GM12878 (cell line): Measurements from ENCODE around the gene GLB1L2. TPM values are rescaled to one million over a fixed set of nuclear protein-coding genes. Genes with fewer than 3 reads are reported as not detected.

Experiments
- ATAC-seq: fragments of 200-7000 bp; cut with Tn5 transposase; 3 replicates; pipeline ENCODE4 v1.9.1; 2020; ENCODE audit warnings: mild to moderate bottlenecking, moderate library complexity
- BruUV-seq: library from RNA; stranded (reverse); fragments of 400-500 nt; replicated peaks from 2 replicates; lab custom pipeline; 2021; lab: Mats Ljungman, UMichigan
- CTCF ChIA-PET: fragments of 300-600 bp; sonication (Branson Sonifier 250); formaldehyde crosslinking; extraction: SDS; loops from one replicate; lab custom pipeline; 2021; ENCODE audit warnings: inconsistent platforms; lab: Yijun Ruan, JAX
- POLR2A ChIA-PET: fragments of 350-600 bp; formaldehyde crosslinking; extraction: SDS; loops from one replicate; lab custom pipeline; 2021; ENCODE audit warnings: inconsistent platforms; lab: Charles Lee
- RAD21 ChIA-PET: fragments of 300-600 bp; sonication (Branson Sonifier 250); formaldehyde crosslinking; loops from one replicate; lab custom pipeline; 2023; ENCODE audit warnings: antibody characterized with exemption; ENCODE audit not compliant: unreplicated experiment; lab: Charles Lee
- SMC1A ChIA-PET: fragments of 300-600 bp; sonication (Branson Sonifier 250); formaldehyde crosslinking; loops from one replicate; lab custom pipeline; 2023; ENCODE audit not compliant: unreplicated experiment, uncharacterized antibody; lab: Charles Lee
- DNase-seq: peaks from one replicate; pipeline ENCODE4 v3.0.0-alpha.2; 2011; ENCODE audit warnings: low read depth, low spot score
- FAIRE-seq: peaks from 3 replicates; lab custom pipeline; 2011; peaks lifted over from hg19 to GRCh38; lab: Jason Lieb, UNC
- H2AFZ ChIP-seq: 2 replicates; pipeline ENCODE4 v1.6.0; 2011; ENCODE audit warnings: low read depth, low read length, control low read depth; ENCODE audit not compliant: control insufficient read depth
- H3K27ac ChIP-seq: 2 replicates; pipeline ENCODE4 v1.5.1; 2011; ENCODE audit warnings: control low read depth; ENCODE audit not compliant: control insufficient read depth, insufficient read depth
- H3K27me3 ChIP-seq, 2 experiments: replicated peaks in 1 of 2; 2 replicates each; pipeline versions ENCODE4 v1.6.0 to v1.6.1; 2011; ENCODE audit warnings: low read length in 1 of 2; ENCODE audit not compliant: control insufficient read depth in 2 of 2, insufficient read depth in 2 of 2
- H3K36me3 ChIP-seq, 2 experiments: 2 replicates each; pipeline ENCODE4 v1.5.1; 2011; ENCODE audit warnings: low read length in 1 of 2; ENCODE audit not compliant: control insufficient read depth in 2 of 2, insufficient read depth in 2 of 2
- H3K4me1 ChIP-seq: 2 replicates; pipeline ENCODE4 v1.6.1; 2011; ENCODE audit warnings: mild to moderate bottlenecking, low read length, moderate library complexity, mixed read lengths; ENCODE audit not compliant: control insufficient read depth, insufficient read depth
- H3K4me2 ChIP-seq: 2 replicates; pipeline ENCODE4 v1.6.0; 2011; ENCODE audit warnings: control low read depth; ENCODE audit not compliant: control insufficient read depth, insufficient read depth
- H3K4me3 ChIP-seq: fragments of 200-600 bp; sonication (generic); 2 replicates; pipeline ENCODE4 v1.5.1; 2016
- H3K79me2 ChIP-seq: 2 replicates; pipeline ENCODE4 v1.6.0; 2011; ENCODE audit warnings: low read length; ENCODE audit not compliant: control insufficient read depth, insufficient read depth
- H3K9ac ChIP-seq: 2 replicates; pipeline ENCODE4 v1.8.0; 2011; ENCODE audit warnings: low read length, control low read depth, mixed read lengths; ENCODE audit not compliant: control insufficient read depth, insufficient read depth
- H3K9me3 ChIP-seq: replicated peaks from 3 replicates; pipeline ENCODE4 v1.5.1; 2011; ENCODE audit warnings: mild to moderate bottlenecking, low read length; ENCODE audit not compliant: control insufficient read depth, insufficient read depth
- H4K20me1 ChIP-seq: 2 replicates; pipeline ENCODE4 v1.6.0; 2011; ENCODE audit not compliant: control insufficient read depth, insufficient read depth
- PML ChIP-seq: IDR thresholded peaks from 2 replicates; pipeline ENCODE4 v1.6.1; 2012; ENCODE audit warnings: low read length, inconsistent platforms
- RELA ChIP-seq: fragments of 450-650 bp; IDR thresholded peaks from 2 replicates; pipeline ENCODE4 v1.8.0; 2014; ENCODE audit warnings: borderline replicate concordance; ENCODE audit not compliant: partially characterized antibody
- WGBS: methylation state at CpG from one replicate; pipeline ENCODE4 v1.1.6; 2016; ENCODE audit warnings: low lambda C conversion rate; ENCODE audit not compliant: insufficient replicate concordance, insufficient coverage; ENCODE audit errors: missing lambda C conversion rate; 5-methylcytosine and 5-hydroxymethylcytosine counted together
- in situ Hi-C: fragments of 300-500 bp; cut with MboI; formaldehyde crosslinking; loops from 9 replicates; pipeline ENCODE4 v1.14.3; 2018; ENCODE audit warnings: mixed read lengths
- intact Hi-C: fragments of 100-400 bp; cut with micrococcal nuclease; formaldehyde crosslinking; loops from one replicate; pipeline ENCODE4 v1.14.2; 2022; ENCODE audit not compliant: unreplicated experiment
- polyA plus RNA-seq, 11 experiments: library from polyadenylated mRNA; depleted of rRNA in 4 of 11; unstranded in 6 of 11; stranded (reverse) in 5 of 11; fragments of >200 nt; fragmentation: Nextera tagmentation in 4 of 11; fragmentation: Illumina TruSeq in 1 of 11; extraction: Ambion mirVana in 4 of 11; extraction: Trizol in 1 of 11; gene quantifications; 1 replicate in 1 of 11; 2 replicates in 10 of 11; pipeline versions ENCODE4 v1.2.1 to v1.2.3, GENCODE V29; 2011 to 2016; ENCODE audit warnings: inconsistent platforms in 2 of 11, missing spikeins in 2 of 11, low read depth in 1 of 11
- total RNA-seq, 4 experiments: library from RNA; depleted of rRNA in 3 of 4; stranded (reverse); fragments of >200 nt in 3 of 4; fragmentation: Illumina TruSeq in 1 of 4; extraction: Trizol in 1 of 4; gene quantifications; 2 replicates each; pipeline versions ENCODE4 v1.2.1 to v1.2.3, GENCODE V29; 2013 to 2021
- TF ChIP-seq, protein P1 (sequence below): IDR thresholded peaks from 2 replicates; pipeline ENCODE4 v1.6.1; 2012; ENCODE audit warnings: improper control_type of control experiment, low read depth, low read length; ENCODE audit not compliant: insufficient replicate concordance

The GLB1L2 gene
- total and polyA plus RNA-seq, 10 of the 15 experiments (the other 5 are each of a cell fraction or from before 2014, with no cell fraction given): 0.04 to 0.85 (median 0.49) TPM

DNA sequence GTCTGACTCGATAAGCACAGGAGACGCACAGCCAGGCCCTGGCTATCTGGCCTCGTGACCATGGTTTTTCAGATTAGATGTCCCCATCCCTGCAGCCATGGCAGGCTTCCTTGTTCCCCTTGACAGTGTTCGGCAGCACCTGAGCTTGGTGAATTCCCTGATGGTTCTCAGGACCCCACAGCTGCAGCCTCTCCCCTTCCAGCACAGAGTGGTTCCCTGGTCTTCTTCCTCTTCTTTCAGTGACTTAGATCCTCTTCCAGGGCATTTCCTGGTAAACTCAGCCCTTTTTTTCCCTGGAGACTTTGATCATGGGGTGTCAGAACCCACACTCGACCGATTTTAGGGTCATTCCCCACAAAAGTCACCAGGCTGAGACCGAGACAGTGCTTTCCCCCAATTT is 41.1 kb upstream of the GLB1L2 start (continued):
- TF ChIP-seq, protein P1, sequence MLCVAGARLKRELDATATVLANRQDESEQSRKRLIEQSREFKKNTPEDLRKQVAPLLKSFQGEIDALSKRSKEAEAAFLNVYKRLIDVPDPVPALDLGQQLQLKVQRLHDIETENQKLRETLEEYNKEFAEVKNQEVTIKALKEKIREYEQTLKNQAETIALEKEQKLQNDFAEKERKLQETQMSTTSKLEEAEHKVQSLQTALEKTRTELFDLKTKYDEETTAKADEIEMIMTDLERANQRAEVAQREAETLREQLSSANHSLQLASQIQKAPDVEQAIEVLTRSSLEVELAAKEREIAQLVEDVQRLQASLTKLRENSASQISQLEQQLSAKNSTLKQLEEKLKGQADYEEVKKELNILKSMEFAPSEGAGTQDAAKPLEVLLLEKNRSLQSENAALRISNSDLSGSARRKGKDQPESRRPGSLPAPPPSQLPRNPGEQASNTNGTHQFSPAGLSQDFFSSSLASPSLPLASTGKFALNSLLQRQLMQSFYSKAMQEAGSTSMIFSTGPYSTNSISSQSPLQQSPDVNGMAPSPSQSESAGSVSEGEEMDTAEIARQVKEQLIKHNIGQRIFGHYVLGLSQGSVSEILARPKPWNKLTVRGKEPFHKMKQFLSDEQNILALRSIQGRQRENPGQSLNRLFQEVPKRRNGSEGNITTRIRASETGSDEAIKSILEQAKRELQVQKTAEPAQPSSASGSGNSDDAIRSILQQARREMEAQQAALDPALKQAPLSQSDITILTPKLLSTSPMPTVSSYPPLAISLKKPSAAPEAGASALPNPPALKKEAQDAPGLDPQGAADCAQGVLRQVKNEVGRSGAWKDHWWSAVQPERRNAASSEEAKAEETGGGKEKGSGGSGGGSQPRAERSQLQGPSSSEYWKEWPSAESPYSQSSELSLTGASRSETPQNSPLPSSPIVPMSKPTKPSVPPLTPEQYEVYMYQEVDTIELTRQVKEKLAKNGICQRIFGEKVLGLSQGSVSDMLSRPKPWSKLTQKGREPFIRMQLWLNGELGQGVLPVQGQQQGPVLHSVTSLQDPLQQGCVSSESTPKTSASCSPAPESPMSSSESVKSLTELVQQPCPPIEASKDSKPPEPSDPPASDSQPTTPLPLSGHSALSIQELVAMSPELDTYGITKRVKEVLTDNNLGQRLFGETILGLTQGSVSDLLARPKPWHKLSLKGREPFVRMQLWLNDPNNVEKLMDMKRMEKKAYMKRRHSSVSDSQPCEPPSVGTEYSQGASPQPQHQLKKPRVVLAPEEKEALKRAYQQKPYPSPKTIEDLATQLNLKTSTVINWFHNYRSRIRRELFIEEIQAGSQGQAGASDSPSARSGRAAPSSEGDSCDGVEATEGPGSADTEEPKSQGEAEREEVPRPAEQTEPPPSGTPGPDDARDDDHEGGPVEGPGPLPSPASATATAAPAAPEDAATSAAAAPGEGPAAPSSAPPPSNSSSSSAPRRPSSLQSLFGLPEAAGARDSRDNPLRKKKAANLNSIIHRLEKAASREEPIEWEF: no peak

DNA sequence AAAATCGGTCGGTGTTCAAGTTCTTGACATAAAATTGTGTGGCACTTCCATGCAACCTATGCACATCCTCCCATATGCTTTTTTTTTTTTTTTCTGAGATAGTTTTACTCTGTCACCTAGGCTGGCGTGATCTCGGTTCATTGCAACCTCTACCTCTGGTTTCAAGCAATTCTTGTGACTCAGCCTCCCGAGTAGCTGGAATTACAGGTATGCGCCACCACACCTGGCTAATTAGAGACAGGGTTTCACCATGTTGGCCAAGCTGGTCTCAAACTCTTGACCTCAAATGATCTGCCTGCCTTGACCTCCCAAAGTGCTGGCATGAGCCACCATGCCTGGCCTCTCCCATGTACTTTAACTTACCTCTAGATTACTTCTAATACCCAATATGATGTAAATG is 40.6 kb upstream of the GLB1L2 start:
- TF ChIP-seq RELA: no peak
- TF ChIP-seq PML: no peak
- no peak for DNase-seq
- in situ Hi-C loops (no loop called here), intact Hi-C loops (no loop called here)
- Histone ChIP-seq H3K4me3 (no peak overlapping the region), H3K79me2 (no peaks in the 10 kb centered on the region), H4K20me1 (no peaks in the 10 kb centered on the region), H3K4me1 (no peaks in the 10 kb centered on the region), H2AFZ (no peak overlapping the region), H3K36me3 (no peaks in the 10 kb centered on the region), H3K4me2 (no peak overlapping the region), H3K27me3 (peaks cover 0 to 2% of the 10 kb centered on the region in 2 experiments; a peak in 1 of 4 replicates), H3K9ac (no peak overlapping the region), H3K9me3 (no peaks in the 10 kb centered on the region), H3K27ac (no peak overlapping the region)
- ChIA-PET CTCF (no interaction called here), RAD21 (no interaction called here), SMC1A (interaction anchor here (0.6 kb wide), 1 partner anchor 144 kb away, joined by 3 read pairs; no protein-coding TSS in a partner anchor), POLR2A (no interaction called here)
- 51% methylated on average over 6 of the region's 6 CpGs for WGBS
- no peak for FAIRE-seq
- ATAC-seq: no peak
- no TSS peak for BruUV-seq
